Activated CD8-positive, alpha-beta memory T cell treated with anti-CD3 and anti-CD28 coated beads for 4 hours (primary cell): Measurements from ENCODE around the gene TUBB8B.
"Not testable (repeated sequence)": the region's sequence is repeated elsewhere in the genome, so short reads cannot be mapped to it uniquely, and the experiment has no call there.

Experiments
- DNase-seq, 2 donors: peaks; one replicate each; pipeline ENCODE4 v3.0.0-alpha.2; 2020; ENCODE audit warnings: low read depth in 2 of 2

The TUBB8B gene

DNA sequence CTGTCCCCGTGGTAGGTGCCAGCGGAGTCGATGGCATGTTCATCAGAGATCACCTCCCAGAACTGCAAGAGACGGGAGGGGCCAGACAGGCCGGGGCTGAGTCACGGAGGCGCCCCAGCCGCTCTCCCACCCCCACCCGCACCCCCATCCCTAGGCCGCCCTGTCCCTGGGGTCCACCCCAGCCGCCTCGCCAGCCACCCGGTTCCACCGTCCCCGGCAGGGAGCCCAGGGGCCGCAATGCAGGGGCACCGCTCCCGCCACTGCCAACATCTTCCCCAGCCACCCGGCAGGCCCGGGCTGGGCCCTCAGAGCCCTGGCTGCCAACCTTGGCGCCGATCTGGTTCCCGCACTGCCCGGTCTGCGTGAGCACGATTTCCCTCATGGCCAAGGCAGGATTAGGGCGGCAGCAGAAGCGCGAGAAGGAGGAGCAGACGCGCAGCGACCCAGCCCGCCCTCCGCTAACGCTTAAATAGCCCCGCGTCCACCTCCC lies at the start of gene TUBB8B:
Gene TUBB8B, minus strand, starts transcription at position 440 of the 490 bp plus-strand sequence. Its CDS starts 58 bp downstream, at position 382.
- not testable (repeated sequence) for DNase-seq

DNA sequence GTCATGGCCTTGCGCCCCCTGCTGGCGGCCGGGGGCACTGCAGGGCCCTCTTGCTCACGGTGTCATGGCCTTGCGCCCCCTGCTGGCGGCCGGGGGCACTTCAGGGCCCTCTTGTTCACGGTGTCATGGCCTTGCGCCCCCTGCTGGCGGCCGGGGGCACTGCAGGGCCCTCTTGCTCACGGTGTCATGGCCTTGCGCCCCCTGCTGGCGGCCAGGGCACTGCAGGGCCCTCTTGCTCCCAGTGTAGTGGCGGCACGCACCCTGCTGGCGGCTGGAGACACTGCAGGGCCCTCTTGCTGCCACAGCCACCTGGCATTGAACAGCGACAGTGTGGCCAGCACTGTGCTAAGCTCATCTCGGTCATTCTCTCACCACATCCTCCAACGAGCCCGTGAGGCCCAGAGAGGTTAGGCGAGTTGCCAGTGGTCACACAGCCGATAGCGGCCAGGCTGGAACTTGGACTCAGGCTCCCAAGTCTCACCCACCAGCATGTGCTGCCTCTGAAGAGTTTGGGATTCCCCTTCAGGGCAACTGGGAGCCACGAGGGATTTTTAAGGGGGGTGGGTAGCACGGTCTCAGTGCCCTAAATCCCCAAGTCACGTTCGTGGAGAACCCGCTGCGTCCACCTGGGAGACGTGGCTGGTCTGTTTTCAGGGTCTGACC lies 48.0 kb upstream of the TUBB8B start:
- DNase-seq = not testable (repeated sequence)

DNA sequence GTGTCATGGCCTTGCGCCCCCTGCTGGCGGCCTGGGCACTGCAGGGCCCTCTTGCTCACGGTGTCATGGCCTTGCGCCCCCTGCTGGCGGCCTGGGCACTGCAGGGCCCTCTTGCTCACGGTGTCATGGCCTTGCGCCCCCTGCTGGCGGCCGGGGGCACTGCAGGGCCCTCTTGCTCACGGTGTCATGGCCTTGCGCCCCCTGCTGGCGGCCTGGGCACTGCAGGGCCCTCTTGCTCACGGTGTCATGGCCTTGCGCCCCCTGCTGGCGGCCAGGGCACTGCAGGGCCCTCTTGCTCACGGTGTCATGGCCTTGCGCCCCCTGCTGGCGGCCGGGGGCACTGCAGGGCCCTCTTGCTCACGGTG lies 47.3 kb upstream of the TUBB8B start:
- not testable (repeated sequence) for DNase-seq

DNA sequence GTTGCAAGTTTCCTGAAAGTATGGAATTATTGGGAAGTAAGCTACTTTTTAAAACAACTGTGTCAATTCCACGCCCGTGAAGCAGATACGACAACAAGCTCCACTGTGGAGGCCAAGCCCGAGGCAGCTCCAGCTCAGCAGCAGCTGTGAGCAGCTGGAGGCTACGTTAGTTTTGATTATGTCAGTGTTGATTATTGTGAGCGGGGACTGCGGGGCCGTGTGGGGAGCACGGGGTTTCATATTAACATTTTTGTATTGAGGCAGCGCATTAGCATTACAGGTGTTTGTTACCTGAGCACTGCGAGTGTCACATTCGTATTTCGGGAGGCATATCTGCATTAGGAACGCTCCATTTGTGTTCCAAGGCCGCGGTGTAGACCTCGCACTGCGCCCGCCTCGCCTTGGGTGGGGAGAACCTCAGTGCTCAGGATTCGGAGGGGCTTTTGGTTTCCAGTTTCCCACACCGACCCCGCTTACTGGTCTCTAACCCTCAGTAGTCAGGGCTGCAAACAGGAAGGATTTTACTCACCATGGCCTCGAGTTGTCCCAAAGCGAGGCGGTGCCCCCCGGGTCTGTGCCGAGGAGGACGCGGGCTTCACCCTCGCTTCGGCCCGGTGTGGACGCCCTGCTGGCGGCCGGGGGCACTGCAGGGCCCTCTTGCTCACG lies 46.8 kb upstream of the TUBB8B start:
- not testable (repeated sequence) for DNase-seq

DNA sequence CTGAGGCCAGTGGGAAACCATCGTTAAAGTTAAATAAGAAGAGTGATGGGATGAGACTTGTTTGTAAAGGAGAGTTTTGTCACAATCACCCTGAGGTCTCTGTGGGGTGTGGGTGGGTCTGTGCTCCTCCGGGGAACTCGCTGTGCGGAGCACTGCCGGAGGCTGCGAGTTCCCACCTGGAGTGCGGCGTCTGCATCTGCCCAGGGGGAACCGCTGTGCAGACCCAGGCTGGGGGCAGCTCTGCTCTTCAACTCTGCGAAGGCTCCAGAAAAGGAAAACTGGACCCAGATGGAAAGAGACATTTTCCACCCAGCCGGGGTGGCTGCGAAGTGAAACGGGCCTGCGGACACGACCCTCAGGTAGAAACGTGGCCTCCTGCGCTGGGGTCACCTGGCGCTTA lies 46.2 kb upstream of the TUBB8B start:
- not testable (repeated sequence) for DNase-seq

DNA sequence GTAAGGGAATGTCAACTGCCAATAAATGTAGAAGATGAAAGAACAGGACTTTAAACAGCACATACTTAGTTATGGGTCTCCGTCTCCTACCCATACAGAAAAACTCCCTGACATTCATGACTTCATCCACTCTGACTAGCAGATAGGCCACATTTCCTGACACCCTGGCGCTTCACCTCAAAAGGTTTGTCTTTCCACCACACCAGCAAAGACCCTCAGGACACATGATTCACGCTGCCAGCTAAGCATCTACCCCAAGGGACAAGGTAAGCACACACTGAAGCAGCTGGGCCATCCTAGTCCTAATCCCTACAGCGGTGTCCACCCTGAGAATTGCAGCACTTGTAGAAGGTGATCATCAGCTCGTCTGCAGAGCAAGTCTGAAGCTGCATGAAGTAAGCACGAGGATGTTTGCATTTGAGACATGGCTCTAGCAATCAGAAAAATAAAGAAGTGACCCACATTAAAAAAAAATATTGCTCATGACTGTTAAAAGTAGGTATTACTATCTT lies 44.5 kb upstream of the TUBB8B start:
- DNase-seq = not testable (repeated sequence)

DNA sequence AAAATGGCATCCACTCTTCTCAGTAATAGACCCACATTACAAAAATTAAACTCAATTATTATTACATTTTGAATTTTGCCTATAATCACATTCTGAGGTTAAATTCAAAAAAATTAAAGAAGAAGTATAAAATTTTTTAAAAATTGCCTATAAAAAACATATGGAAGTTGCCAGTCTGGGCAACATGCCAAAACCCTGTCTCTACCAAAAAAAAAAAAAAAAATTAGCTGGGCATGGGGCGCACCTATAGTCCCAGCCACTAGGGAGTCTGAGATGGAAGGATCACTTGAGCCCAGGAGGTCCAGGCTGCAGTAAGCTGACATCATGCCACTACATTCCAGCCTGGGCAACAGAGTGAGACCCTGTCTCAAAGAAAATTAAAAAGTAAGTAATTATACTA lies 42.1 kb upstream of the TUBB8B start:
- DNase-seq = not testable (repeated sequence)

DNA sequence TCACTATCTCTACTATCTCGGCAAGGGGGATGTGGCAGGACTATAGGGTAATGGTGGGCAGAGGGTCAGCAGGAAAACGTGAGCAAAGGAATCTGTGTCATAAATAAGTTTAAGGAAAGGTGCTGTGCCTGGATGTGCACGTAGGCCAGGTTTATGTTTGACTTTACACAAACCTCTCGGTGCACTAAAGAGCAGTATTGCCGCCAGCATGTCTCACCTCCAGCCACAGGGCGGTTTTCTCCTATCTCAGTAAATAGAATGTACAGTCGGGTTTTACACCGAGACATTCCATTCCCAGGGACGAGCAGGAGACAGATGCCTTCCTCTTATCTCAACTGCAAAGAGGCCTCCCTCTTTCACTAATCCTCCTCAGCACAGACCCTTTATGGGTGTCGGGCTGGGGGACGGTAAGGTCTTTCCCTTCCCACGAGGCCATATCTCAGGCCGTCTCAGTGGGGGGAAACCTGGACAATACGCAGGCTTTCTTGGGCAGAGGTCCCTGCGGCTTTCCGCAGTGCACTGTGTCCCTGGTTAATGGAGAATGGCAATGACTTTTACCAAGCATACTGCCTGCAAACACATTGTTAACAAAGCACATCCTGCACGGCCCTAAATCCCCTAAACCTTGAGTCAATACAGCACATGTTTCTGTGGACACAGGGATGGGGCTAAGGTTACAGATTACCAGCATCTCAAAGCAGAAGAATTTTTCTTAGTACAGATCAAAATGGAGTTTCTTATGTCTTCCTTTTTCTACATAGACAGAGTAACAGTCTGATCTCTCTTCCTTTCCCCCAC lies 41.2 kb upstream of the TUBB8B start:
- not testable (repeated sequence) for DNase-seq

DNA sequence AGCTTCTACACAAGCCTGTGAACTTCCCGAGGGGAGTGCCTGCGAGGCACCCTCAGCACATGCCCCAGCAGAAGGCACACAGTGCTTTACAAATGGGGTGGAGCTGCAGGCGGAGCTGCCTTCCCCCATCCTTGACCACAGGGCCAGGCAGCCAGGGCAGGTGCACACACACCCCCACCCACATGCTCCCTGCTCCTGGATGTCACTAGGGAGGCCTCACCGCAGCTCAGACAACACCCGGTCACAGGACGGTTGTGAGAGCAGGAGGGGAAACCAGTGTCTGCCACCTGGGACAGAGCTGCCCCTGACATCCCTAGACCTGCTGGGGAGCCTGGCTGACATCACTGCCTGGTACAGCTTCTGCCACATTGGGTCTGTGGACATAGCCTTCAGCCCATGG lies 39.7 kb upstream of the TUBB8B start:
- not testable (repeated sequence) for DNase-seq

DNA sequence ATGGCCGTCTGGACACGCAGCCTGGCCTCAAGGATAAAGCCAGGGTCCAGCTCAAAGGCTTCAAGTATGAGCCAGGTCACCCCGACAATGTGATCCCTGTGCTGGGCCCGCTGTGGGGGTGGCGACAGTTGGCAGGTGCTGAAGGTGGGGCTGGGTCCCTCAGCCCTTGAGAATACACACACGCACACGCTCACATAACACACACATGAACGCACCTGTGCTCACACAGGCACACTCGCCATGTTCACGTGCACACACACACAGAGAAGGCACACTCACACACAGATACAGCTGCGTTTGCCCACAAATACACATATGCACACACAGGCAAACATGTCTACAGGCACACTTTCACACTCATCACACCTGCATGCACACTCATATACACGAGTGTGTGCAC lies 35.4 kb upstream of the TUBB8B start:
- not testable (repeated sequence) for DNase-seq

DNA sequence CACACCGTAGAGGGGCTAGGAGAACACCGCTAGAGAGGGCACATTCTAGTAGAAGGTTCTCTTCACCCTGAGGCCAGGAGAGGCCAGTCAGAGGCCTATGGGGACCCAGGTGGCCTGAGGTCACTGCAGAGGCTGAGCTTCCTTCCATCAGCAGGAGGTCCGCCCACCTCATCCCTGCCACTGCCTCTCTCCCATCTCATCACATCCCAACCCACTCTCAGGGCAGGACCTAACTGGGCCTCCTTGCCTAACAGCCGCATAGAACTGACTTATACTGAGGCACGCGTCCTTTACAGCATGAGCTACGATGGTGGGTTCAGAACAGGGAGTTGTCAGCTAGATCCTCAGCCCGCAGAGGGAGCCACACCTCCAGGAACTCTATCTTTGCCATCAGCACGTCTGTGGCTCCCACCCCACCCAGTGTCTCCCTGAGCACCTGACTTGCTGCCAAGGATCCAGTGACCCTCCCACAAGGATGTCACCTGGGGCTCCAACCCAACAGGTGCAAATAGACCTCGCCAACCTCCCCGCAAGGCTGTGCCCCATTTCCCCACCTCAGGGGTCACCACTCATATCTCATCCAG lies 33.3 kb upstream of the TUBB8B start:
- not testable (repeated sequence) for DNase-seq

DNA sequence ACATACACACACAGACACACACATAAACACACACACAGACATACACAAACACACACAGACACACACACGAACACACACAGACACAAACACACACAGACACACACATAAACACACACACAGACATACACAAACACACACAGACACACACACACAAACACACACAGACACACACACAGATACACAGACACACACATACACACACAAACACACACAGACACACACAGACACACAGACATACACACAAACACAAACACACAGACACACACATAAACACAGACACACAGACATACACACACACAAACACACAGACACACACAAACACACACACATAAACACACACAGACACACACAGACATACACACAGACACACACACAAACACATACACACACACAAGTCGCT lies 31.5 kb upstream of the TUBB8B start:
- DNase-seq = not testable (repeated sequence)

DNA sequence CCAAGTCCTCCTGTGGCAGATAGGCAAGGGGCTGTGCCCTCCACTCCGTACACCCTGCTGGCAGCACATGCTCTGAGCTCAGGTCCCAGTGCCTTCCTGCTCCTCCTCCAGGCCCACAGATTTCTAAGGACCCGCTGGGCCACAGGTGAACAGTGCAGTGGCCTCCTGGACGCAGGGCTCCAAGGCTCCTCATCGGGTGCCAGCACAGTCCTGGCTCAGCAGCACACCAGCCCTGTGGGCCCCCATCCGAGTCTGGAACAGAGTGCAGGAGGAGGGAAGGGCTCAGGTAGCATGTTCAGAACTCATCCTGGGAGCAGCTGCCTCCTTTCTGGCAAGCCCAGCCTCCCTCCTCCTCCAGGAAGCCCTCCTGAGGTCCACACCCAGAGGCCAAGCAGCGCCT lies 30.8 kb upstream of the TUBB8B start:
- not testable (repeated sequence) for DNase-seq

DNA sequence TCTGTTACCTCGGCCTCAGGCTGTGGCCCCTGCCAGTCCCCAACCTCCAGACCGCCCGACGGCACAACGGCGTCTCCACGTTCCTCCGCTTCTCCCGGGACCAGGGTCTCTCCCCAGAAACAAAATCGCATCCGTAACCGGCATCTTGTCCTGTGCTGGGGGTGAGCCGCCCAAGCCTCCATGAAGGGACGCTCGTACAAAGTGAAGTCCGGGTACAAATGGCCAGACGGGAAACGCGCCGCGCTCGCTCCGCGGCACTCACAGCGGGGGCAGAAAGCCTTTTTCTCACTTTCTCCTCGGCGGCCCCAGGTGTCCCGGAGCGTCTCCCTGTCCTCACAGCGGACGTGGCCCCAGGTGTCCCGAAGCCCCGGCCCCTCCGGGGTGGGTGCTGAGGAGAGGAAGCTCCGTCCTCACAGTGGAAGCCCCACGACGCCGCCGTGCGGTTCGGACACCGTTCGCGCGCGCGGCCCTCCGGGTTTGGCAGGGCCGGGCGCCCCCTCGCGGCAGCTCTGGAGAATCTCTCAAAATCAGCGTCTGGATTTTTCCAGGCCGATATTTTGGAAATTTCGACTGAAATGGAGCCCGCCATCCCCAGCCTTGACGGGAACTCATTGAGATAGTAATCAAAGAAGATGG lies 26.2 kb upstream of the TUBB8B start:
- DNase-seq = not testable (repeated sequence)

DNA sequence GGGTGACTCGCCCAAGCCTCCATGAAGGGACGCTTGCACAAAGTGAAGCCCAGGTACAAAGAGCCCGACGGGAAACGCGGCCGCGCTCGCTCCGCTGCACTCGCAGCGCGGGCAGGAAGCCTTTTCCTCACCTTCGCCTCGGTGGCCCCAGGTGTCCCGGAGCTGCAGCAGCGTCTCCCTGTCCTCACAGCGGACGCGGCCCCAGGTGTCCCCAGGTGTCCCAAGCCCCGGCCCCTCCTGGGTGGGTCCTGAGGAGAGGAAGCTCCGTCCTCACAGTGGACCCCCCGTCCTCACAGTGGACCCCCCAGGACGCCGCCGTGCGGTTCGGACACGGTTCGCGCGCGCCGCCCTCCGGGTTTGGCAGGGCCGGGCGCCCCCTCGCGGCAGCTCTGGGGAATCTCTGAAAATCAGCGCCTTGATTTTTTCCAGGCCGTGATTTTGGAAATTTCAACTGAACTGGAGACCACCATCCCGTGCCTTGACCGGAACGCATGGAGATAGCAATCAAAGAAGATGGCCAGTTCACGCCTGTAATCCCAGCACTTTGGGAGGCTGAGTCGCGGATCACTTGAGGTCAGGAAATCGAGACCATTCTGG lies 23.9 kb upstream of the TUBB8B start:
- DNase-seq = not testable (repeated sequence)

DNA sequence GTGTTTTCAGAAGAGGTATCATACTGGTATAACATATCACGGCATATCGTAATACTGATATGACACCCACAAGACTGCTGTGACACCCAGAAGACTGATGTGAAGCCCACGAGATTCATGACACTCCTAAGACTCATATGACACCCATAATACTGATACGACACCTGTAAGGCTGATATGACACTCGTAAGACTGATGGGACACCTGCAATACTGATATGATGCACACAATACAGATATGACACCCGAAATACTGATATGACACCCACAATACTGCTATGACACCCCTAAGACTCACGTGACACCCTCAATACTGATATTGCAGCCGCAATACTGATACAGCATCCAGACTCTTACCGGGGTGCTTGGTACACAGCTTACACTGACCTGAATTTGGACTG lies 18.3 kb upstream of the TUBB8B start:
- not testable (repeated sequence) for DNase-seq

DNA sequence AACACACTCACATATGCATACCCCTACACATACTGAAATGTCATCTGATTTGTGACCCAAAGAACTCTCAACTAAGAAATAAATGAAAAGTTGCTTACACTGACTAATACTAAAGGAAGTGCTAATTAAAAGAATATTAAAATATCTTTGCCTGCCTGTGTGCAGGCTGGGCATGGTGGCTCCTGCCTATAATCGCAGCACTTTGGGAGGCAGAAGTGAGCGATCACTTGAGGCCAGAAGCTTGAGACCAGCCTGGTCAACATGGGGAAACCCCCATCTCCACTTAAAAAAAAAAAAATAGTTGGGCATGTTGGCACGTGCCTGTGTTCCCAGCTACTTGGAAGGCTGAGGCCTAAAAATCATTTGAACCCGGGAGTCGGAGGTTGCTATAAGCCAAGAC lies 14.9 kb upstream of the TUBB8B start:
- DNase-seq = not testable (repeated sequence)

DNA sequence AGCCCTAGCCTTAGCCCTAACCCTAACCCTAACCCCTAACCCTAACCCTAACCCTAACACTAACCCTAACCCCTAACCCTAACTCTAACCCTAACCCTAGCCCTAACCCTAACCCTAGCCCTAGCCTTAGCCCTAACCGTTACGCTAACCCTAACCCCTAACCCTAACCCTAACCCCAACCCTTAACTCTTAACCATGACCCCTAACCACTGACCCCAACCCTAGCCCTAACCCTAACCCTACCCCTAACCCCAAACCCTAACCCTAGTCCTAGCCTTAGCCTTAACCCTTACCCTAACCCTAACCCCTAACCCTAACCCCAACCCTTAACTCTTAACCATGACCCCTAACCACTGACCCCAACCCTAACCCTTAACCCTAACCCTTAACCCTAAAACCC lies 14.2 kb upstream of the TUBB8B start:
- not testable (repeated sequence) for DNase-seq

DNA sequence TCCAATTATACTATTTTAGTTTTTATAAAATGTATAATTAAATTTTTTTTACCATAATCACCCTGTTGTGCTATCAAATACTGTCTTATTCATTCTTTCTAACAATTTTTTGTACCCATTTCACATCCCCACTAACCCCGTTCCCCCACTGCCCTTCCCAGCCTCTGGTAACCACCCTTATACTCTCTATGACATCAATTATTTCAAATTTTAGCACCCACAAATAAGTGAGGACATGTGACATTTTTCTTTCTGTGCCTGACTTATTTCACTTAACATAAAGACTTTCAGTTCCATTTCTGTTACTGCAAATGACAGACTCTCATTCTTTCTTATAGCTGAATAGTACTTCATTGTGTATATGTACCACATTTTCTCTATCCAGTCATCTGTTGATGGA lies 5.0 kb upstream of the TUBB8B start:
- not testable (repeated sequence) for DNase-seq

DNA sequence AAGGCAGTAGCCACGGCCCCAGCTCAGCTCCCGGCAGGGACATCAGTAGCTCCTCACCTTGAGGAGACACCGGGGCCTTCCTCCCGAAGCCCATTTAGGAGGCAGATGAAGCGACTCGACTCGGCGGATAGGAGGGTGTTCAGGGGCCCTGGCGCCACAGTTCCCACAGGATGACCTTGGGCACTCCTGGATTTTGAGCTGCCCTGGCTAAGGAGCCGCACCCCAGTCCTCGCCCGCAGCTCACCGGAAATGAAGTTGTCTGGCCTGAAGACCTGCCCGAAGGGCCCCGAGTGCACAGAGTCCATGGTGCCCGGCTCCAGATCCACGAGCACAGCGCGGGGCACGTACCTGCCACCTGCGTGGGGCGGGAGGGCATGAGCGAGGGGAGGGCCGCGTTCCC lies 719 bp downstream of the TUBB8B start:
- DNase-seq = not testable (repeated sequence)

DNA sequence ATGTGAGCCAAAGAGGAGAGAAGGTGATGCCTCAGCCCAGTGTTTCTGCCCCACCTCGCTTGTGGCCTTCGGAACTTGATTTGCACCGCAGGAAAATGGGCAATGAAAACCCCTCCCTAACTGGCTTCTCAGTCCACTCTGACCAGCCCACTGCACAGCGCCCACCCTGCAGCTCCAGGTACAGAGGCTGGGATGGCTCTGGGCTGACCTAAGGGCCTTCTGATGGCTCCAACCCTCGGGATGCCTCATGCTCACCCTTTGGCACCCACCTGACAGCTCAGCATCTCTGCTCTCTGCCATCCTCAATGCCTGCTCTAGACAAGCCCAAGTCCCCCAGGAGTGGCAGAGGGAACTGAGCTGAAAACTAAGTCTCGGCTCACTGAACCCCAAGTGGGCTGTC lies 36.2 kb downstream of the TUBB8B start:
- not testable (repeated sequence) for DNase-seq
